ENCODE results near the gene CDKL5.
"Not testable (repeated sequence)": the region's sequence is repeated elsewhere in the genome, so short reads cannot be mapped to it uniquely, and the experiment has no call there.

Gene CDKL5

GRCh38 chrX:18425199-18426003 lies at the start of gene CDKL5:
TSS of gene CDKL5 (plus strand) at chrX:18425608. CDS start at chrX:18507097, 81,489 bp downstream.
- peak; percentile 96 for DNase-seq

- DNase-seq, result peak; percentile 26
Measured at GRCh38 chrX:18377796-18378195, 47.6 kb upstream of the CDKL5 start.

- no peak for DNase-seq
Measured at GRCh38 chrX:18389966-18390365, 35.4 kb upstream of the CDKL5 start.

- peak; percentile 61 for DNase-seq
Measured at GRCh38 chrX:18390941-18391538, 34.4 kb upstream of the CDKL5 start.

GRCh38 chrX:18394477-18394876 lies 30.9 kb upstream of the CDKL5 start:
- no peak for DNase-seq

- DNase-seq, result no peak
Measured at GRCh38 chrX:18401848-18402213, 23.6 kb upstream of the CDKL5 start.

- DNase-seq, result no peak
Measured at GRCh38 chrX:18406531-18407266, 18.7 kb upstream of the CDKL5 start.

- no peak for DNase-seq
Measured at GRCh38 chrX:18410038-18410437, 15.4 kb upstream of the CDKL5 start.

- DNase-seq, result no peak
Measured at GRCh38 chrX:18415386-18415785, 10.0 kb upstream of the CDKL5 start.

GRCh38 chrX:18422325-18422724 lies 3.1 kb upstream of the CDKL5 start:
- DNase-seq, result no peak

GRCh38 chrX:18422886-18423285 lies 2.5 kb upstream of the CDKL5 start:
- DNase-seq, result no peak

GRCh38 chrX:18424482-18425198 lies 768 bp upstream of the CDKL5 start:
- DNase-seq, result peak; percentile 23

GRCh38 chrX:18426004-18426320 lies 554 bp downstream of the CDKL5 start:
- no peak for DNase-seq

GRCh38 chrX:18428006-18428405 lies 2.6 kb downstream of the CDKL5 start:
- DNase-seq, result no peak

- DNase-seq, result not testable (repeated sequence)
Measured at GRCh38 chrX:18433288-18433687, 7.9 kb downstream of the CDKL5 start.

GRCh38 chrX:18434896-18435295 lies 9.5 kb downstream of the CDKL5 start:
- no peak for DNase-seq

GRCh38 chrX:18436017-18436416 lies 10.6 kb downstream of the CDKL5 start:
- no peak for DNase-seq

GRCh38 chrX:18440835-18441234 lies 15.4 kb downstream of the CDKL5 start:
- no peak for DNase-seq

GRCh38 chrX:18441780-18442367 lies 16.5 kb downstream of the CDKL5 start:
- no peak for DNase-seq

GRCh38 chrX:18448416-18448815 lies 23.0 kb downstream of the CDKL5 start:
- DNase-seq, result no peak

GRCh38 chrX:18449236-18449635 lies 23.8 kb downstream of the CDKL5 start:
- DNase-seq, result no peak

GRCh38 chrX:18455384-18455783 lies 30.0 kb downstream of the CDKL5 start:
- DNase-seq, result no peak

- DNase-seq, result no peak
Measured at GRCh38 chrX:18457000-18457399, 31.6 kb downstream of the CDKL5 start.
